NB4 (cell line): ENCODE results near the gene BMP4.

Experiments
- DNase-seq: peaks from one replicate; pipeline ENCODE4 v3.0.0; 2010; ENCODE audit warnings: low read depth
- H3K4me3 ChIP-seq: one replicate; pipeline ENCODE4 v1.5.1; 2011; ENCODE audit warnings: mild to moderate bottlenecking, low read depth, low read length, moderate library complexity
- CTCF ChIP-seq: IDR thresholded peaks from one replicate; pipeline ENCODE4 v1.5.1; 2012; ENCODE audit warnings: low read depth, low read length
- MAX ChIP-seq: IDR thresholded peaks from 2 replicates; pipeline ENCODE4 v1.6.1; 2011; ENCODE audit warnings: low read depth, low read length
- MYC ChIP-seq: IDR thresholded peaks from 2 replicates; pipeline ENCODE4 v1.6.1; 2011; ENCODE audit warnings: low read depth, low read length
- POLR2A ChIP-seq: IDR thresholded peaks from 2 replicates; pipeline ENCODE4 v1.6.1; 2011; ENCODE audit warnings: mild to moderate bottlenecking; ENCODE audit not compliant: insufficient read length; ENCODE audit errors: extremely low read depth

BMP4 gene

GRCh38 chr14:53921027-53921426 is 35.6 kb downstream of the BMP4 start:
- TF ChIP-seq MAX (no peak), CTCF (no peak), POLR2A (no peak), MYC (no peak)
- H3K4me3 ChIP-seq: no peak overlapping the region
- no peak for DNase-seq

- H3K4me3 ChIP-seq: no peak overlapping the region
- no peak for DNase-seq
- TF ChIP-seq MAX (no peak), POLR2A (no peak), MYC (no peak), CTCF (no peak)
These were observed 40.4 kb downstream of the BMP4 start for GRCh38 chr14:53916239-53916638.

- no peak overlapping the region for H3K4me3 ChIP-seq
- DNase-seq: no peak
- TF ChIP-seq MAX: no peak
- TF ChIP-seq POLR2A: no peak
- no peak for TF ChIP-seq CTCF
- no peak for TF ChIP-seq MYC
These were observed 41.1 kb downstream of the BMP4 start for GRCh38 chr14:53915364-53916014.

- no peak for DNase-seq
- no peak overlapping the region for H3K4me3 ChIP-seq
- TF ChIP-seq MYC: no peak
- TF ChIP-seq MAX: no peak
- TF ChIP-seq CTCF: no peak
- no peak for TF ChIP-seq POLR2A
These were observed 44.6 kb downstream of the BMP4 start for GRCh38 chr14:53912021-53912420.

- DNase-seq: no peak
- no peak for TF ChIP-seq CTCF
- TF ChIP-seq MYC: no peak
- TF ChIP-seq MAX: no peak
- TF ChIP-seq POLR2A: no peak
- H3K4me3 ChIP-seq: no peak overlapping the region
These were observed 48.2 kb downstream of the BMP4 start for GRCh38 chr14:53908416-53908815.
